Right lung (tissue), 5 donors: ENCODE measurements around the gene GAB1. TPM values are rescaled to one million over a fixed set of nuclear protein-coding genes. Genes with fewer than 3 reads are reported as not detected.
"Not testable (repeated sequence)": the region's sequence is repeated elsewhere in the genome, so short reads cannot be mapped to it uniquely, and the experiment has no call there.

Experiments used
- DNase-seq, 2 donors: peaks; one replicate each; pipeline ENCODE4 v3.0.0-alpha.2; 2013
- polyA plus RNA-seq, 5 donors: library from polyadenylated mRNA; unstranded; fragments of 120-200 nt; gene quantifications; one replicate each; pipeline versions ENCODE4 v1.2.1 to v1.2.3, GENCODE V29; 2013; ENCODE audit warnings: inconsistent platforms in 1 of 5, low replicate concordance in 1 of 5; ENCODE audit not compliant: insufficient read length in 5 of 5, insufficient read depth in 1 of 5

GAB1 gene
- polyA plus RNA-seq, 5 donors = 54.7 to 103 (median 96.1) TPM

GRCh38 chr4:143335979-143336780, 496 bp upstream of the GAB1 start:
- DNase-seq = peak; percentile 94 to 95

- peak; percentile 65 to 67 for DNase-seq
These were observed 1.1 kb downstream of the GAB1 start for GRCh38 chr4:143337600-143338287.

- DNase-seq = no peak
These were observed 1.6 kb downstream of the GAB1 start for GRCh38 chr4:143338313-143338712.

- DNase-seq = no peak
These were observed 2.8 kb downstream of the GAB1 start for GRCh38 chr4:143339497-143339896.

- no peak for DNase-seq
These were observed 4.6 kb downstream of the GAB1 start for GRCh38 chr4:143341186-143341755.

- no peak for DNase-seq
These were observed 6.7 kb downstream of the GAB1 start for GRCh38 chr4:143343276-143343831.

- no peak for DNase-seq
These were observed 7.4 kb downstream of the GAB1 start for GRCh38 chr4:143344041-143344440.

GRCh38 chr4:143344774-143345173, 8.1 kb downstream of the GAB1 start:
- DNase-seq = peak in 1 of 2 donors; percentile 62

GRCh38 chr4:143345356-143345755, 8.7 kb downstream of the GAB1 start:
- DNase-seq = no peak

GRCh38 chr4:143346206-143346605, 9.5 kb downstream of the GAB1 start:
- DNase-seq = no peak

- DNase-seq = no peak
These were observed 10.9 kb downstream of the GAB1 start for GRCh38 chr4:143347484-143348111.

GRCh38 chr4:143348233-143349077, 11.8 kb downstream of the GAB1 start:
- peak in 1 of 2 donors; percentile 49 for DNase-seq

GRCh38 chr4:143349858-143350527, 13.3 kb downstream of the GAB1 start:
- DNase-seq = not testable (repeated sequence)

- DNase-seq = no peak
These were observed 14.5 kb downstream of the GAB1 start for GRCh38 chr4:143351149-143351691.

GRCh38 chr4:143351774-143352451, 15.2 kb downstream of the GAB1 start:
- DNase-seq = no peak

GRCh38 chr4:143352720-143353119, 16.0 kb downstream of the GAB1 start:
- DNase-seq = no peak

- DNase-seq = no peak
These were observed 17.1 kb downstream of the GAB1 start for GRCh38 chr4:143353797-143354196.

- no peak for DNase-seq
These were observed 18.3 kb downstream of the GAB1 start for GRCh38 chr4:143354990-143355389.

- DNase-seq = no peak
These were observed 19.0 kb downstream of the GAB1 start for GRCh38 chr4:143355540-143356217.
